HepG2 (cell line): Measurements from ENCODE around the gene FDPS. TPM values are rescaled to one million over a fixed set of nuclear protein-coding genes. Genes with fewer than 3 reads are reported as not detected.
A peak's percentile ranks its signal among the peaks of the same experiment; 100 is the strongest.

Source experiments
- AGO1 ChIP-seq: fragments of 200-400 bp; formaldehyde crosslinking; IDR thresholded peaks from 2 replicates; pipeline ENCODE4 v1.6.1; 2017; ENCODE audit warnings: mild to moderate bottlenecking, low read depth, low read length, moderate library complexity; ENCODE audit not compliant: poor library complexity, severe bottlenecking
- DPF2 ChIP-seq: sonication (generic); formaldehyde crosslinking; IDR thresholded peaks from 2 replicates; pipeline ENCODE4 v1.4.0; 2020; ENCODE audit warnings: mild to moderate bottlenecking, low read depth, missing genetic modification reagents, borderline replicate concordance
- ELF4 ChIP-seq: sonication (generic); formaldehyde crosslinking; IDR thresholded peaks from 2 replicates; pipeline ENCODE4 v1.5.0; 2020; ENCODE audit warnings: missing genetic modification reagents, mild to moderate bottlenecking, moderate library complexity, borderline replicate concordance
- GATAD2A ChIP-seq: IDR thresholded peaks from 2 replicates; pipeline ENCODE4 v1.6.1; 2016
- KLF16 ChIP-seq, 2 experiments: sonication (generic) in 1 of 2; formaldehyde crosslinking in 1 of 2; IDR thresholded peaks; 2 replicates each; pipeline versions ENCODE4 v1.6.1 to v1.8.0; 2016 to 2023; ENCODE audit warnings: missing genetic modification reagents in 2 of 2, missing compliant biosample characterization in 1 of 2
- MNT ChIP-seq: fragments of 450-650 bp; IDR thresholded peaks from 2 replicates; pipeline ENCODE4 v1.6.1; 2016
- SRSF4 ChIP-seq: fragments of 200-400 bp; formaldehyde crosslinking; IDR thresholded peaks from one replicate; pipeline ENCODE4 v1.6.1; 2018; ENCODE audit warnings: mild to moderate bottlenecking, low read depth, low read length, moderate library complexity; ENCODE audit not compliant: poor library complexity, severe bottlenecking
- TBX2 ChIP-seq: sonication (generic); formaldehyde crosslinking; IDR thresholded peaks from 2 replicates; pipeline ENCODE4 v1.5.0; 2020; ENCODE audit warnings: missing genetic modification reagents, mild to moderate bottlenecking, borderline replicate concordance
- TFE3 ChIP-seq: IDR thresholded peaks from 2 replicates; pipeline ENCODE4 v1.6.1; 2016
- TRAFD1 ChIP-seq: sonication (generic); formaldehyde crosslinking; IDR thresholded peaks from 2 replicates; pipeline ENCODE4 v1.5.1; 2020; ENCODE audit warnings: missing genetic modification reagents, mild to moderate bottlenecking, borderline replicate concordance
- ZBTB3 ChIP-seq: sonication (generic); formaldehyde crosslinking; IDR thresholded peaks from 2 replicates; pipeline ENCODE4 v1.4.0; 2020; ENCODE audit warnings: low read depth, mild to moderate bottlenecking, moderate library complexity, missing genetic modification reagents, borderline replicate concordance
- ZFP41 ChIP-seq: sonication (generic); formaldehyde crosslinking; IDR thresholded peaks from 2 replicates; pipeline ENCODE4 v1.4.0; 2020; ENCODE audit warnings: mild to moderate bottlenecking, missing genetic modification reagents, borderline replicate concordance
- ZGPAT ChIP-seq: IDR thresholded peaks from 2 replicates; pipeline ENCODE4 v1.6.1; 2016; ENCODE audit warnings: mild to moderate bottlenecking
- ZNF17 ChIP-seq: sonication (generic); formaldehyde crosslinking; IDR thresholded peaks from 2 replicates; pipeline ENCODE4 v1.5.0; 2020; ENCODE audit warnings: mild to moderate bottlenecking, missing genetic modification reagents
- ZNF224 ChIP-seq: sonication (generic); formaldehyde crosslinking; IDR thresholded peaks from 2 replicates; pipeline ENCODE4 v1.5.0; 2020; ENCODE audit warnings: mild to moderate bottlenecking, missing genetic modification reagents
- ZNF281 ChIP-seq: sonication (generic); formaldehyde crosslinking; IDR thresholded peaks from 2 replicates; pipeline ENCODE4 v1.4.0; 2020; ENCODE audit warnings: missing genetic modification reagents, borderline replicate concordance
- ZNF567 ChIP-seq: sonication (generic); formaldehyde crosslinking; IDR thresholded peaks from 2 replicates; pipeline ENCODE4 v1.8.1; 2023; ENCODE audit warnings: mild to moderate bottlenecking, missing genetic modification reagents, borderline replicate concordance
- ZNF619 ChIP-seq: sonication (generic); formaldehyde crosslinking; IDR thresholded peaks from 2 replicates; pipeline ENCODE4 v1.4.0; 2020; ENCODE audit warnings: mild to moderate bottlenecking, missing genetic modification reagents
- ZNF709 ChIP-seq: sonication (generic); formaldehyde crosslinking; IDR thresholded peaks from 2 replicates; pipeline ENCODE4 v1.5.0; 2020; ENCODE audit warnings: mild to moderate bottlenecking, missing genetic modification reagents
- ZNF75D ChIP-seq: sonication (generic); formaldehyde crosslinking; IDR thresholded peaks from 2 replicates; pipeline ENCODE4 v1.8.1; 2023; ENCODE audit warnings: missing genetic modification reagents, mild to moderate bottlenecking, borderline replicate concordance
- ZNF780A ChIP-seq: sonication (generic); formaldehyde crosslinking; IDR thresholded peaks from 2 replicates; pipeline ENCODE4 v1.8.0; 2022; ENCODE audit warnings: mild to moderate bottlenecking, missing genetic modification reagents, moderate library complexity
- polyA plus RNA-seq, 8 experiments: library from polyadenylated mRNA; depleted of rRNA in 3 of 8; stranded (reverse) in 7 of 8; unstranded in 1 of 8; fragments of >200 nt; fragmentation: Illumina TruSeq in 4 of 8; extraction: Trizol in 4 of 8; gene quantifications; 2 replicates each; pipeline versions ENCODE4 v1.2.1 to v1.2.3, GENCODE V29; 2011 to 2016; ENCODE audit warnings: low read depth in 4 of 8, missing spikeins in 1 of 8, mixed read lengths in 1 of 8; ENCODE audit not compliant: insufficient read depth in 1 of 8
- total RNA-seq, 5 experiments: library from RNA; depleted of rRNA; stranded (reverse); fragments of >200 nt; fragmentation: Illumina TruSeq; extraction: Trizol; gene quantifications; 2 replicates each; pipeline ENCODE4 v1.2.3, GENCODE V29; 2016; ENCODE audit warnings: low read depth in 1 of 5

The FDPS gene
- total and polyA plus RNA-seq, 2 of the 13 experiments (the other 11 are each of a cell fraction or from before 2014, with no cell fraction given) = 264 to 519 TPM

GRCh38 chr1:155286544-155286943 is 22.1 kb upstream of the FDPS start (continued):
- TF ChIP-seq MNT (no peak), ZNF619 (CRISPR knock-in tag) (no peak), DPF2 (CRISPR knock-in tag) (no peak), SRSF4 (no peak), AGO1 (no peak), ZNF224 (CRISPR knock-in tag) (no peak), GATAD2A (CRISPR knock-in tag) (peak; percentile 69), ZNF75D (no peak), ZNF281 (CRISPR knock-in tag) (no peak), ZGPAT (CRISPR knock-in tag) (0 out of 2 replicates have a peak, but pooled peaks have one; percentile 39), ZFP41 (CRISPR knock-in tag) (no peak), KLF16 (CRISPR knock-in tag; IDR thresholded peaks at IDR 0.05) (no peak), TBX2 (CRISPR knock-in tag) (0 out of 2 replicates have a peak, but pooled peaks have one; percentile 24), ZNF780A (CRISPR knock-in tag) (no peak), TFE3 (CRISPR knock-in tag) (no peak), ZBTB3 (CRISPR knock-in tag) (no peak), ZNF709 (CRISPR knock-in tag) (no peak), ZNF567 (no peak), TRAFD1 (CRISPR knock-in tag) (no peak), ZNF17 (no peak), ELF4 (no peak)
